GM19238 (cell line): ENCODE results near the gene RPA3.

Source experiments
- DNase-seq: peaks from one replicate; pipeline ENCODE4 v3.0.0; 2011; ENCODE audit warnings: low spot score; ENCODE audit not compliant: insufficient read length

RPA3 gene

GRCh38 chr7:7612519-7612918 lies 105.9 kb downstream of the RPA3 start:
- DNase-seq, result no peak

- DNase-seq, result no peak
Observed at GRCh38 chr7:7609330-7609729, 109.1 kb downstream of the RPA3 start.

GRCh38 chr7:7607010-7607409 lies 111.4 kb downstream of the RPA3 start:
- DNase-seq, result no peak

GRCh38 chr7:7596176-7596575 lies 122.2 kb downstream of the RPA3 start:
- no peak for DNase-seq

- DNase-seq, result no peak
Observed at GRCh38 chr7:7595451-7595850, 123.0 kb downstream of the RPA3 start.
